PC-3 (cell line): ENCODE results near the gene IKZF1.

ENCODE experiments used
- EZH2 ChIP-seq: fragments of 300-600 bp; sonication (generic); IDR thresholded peaks from one replicate; pipeline ENCODE4 v1.6.1; 2017; ENCODE audit warnings: antibody characterized with exemption, mild to moderate bottlenecking, low read length; ENCODE audit not compliant: unreplicated experiment
- EZH2phosphoT487 ChIP-seq: fragments of 300-600 bp; sonication (generic); IDR thresholded peaks from 2 replicates; pipeline ENCODE4 v1.6.1; 2018; ENCODE audit warnings: mild to moderate bottlenecking, antibody characterized with exemption, low read length, borderline replicate concordance
- TF ChIP-seq, protein P1 (sequence below): fragments of 300-600 bp; sonication (generic); conservative IDR thresholded peaks from 2 replicates; pipeline ENCODE4 v1.5.1; 2017; ENCODE audit warnings: antibody characterized with exemption, low read depth, mild to moderate bottlenecking, low read length

DNA sequence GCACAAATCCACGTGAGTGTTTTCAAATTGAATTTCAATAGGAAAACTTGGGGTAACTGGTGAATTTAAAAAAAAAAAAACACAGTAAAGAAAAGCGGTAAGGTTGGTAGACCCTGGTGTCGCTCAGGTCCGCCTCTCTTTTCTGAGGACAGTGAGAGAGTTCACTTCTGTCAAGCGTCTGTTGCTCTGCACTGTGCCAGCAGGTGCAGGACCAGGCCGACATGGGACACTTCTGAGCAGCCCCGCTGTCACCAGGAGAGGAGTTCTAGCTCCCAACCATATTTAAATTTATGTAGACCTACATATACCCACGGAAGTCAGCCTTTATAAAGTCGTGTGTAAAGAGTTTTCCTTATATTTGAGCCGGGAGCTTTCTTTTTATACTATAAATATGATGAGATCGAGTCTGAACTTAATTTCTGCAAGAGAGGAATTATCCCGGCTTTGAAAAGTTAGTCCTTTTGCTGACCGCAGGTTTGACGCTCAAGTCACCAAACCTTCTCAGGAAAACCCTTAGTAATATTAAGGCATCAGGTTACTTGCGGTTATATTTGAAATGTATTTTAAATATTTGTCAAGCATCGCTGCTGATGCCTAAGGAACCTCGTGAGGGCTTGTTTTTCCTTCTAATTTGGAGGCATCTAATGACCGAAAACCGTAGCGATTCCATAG lies 531 bp downstream of the IKZF1 start:
- TF ChIP-seq, protein P1, sequence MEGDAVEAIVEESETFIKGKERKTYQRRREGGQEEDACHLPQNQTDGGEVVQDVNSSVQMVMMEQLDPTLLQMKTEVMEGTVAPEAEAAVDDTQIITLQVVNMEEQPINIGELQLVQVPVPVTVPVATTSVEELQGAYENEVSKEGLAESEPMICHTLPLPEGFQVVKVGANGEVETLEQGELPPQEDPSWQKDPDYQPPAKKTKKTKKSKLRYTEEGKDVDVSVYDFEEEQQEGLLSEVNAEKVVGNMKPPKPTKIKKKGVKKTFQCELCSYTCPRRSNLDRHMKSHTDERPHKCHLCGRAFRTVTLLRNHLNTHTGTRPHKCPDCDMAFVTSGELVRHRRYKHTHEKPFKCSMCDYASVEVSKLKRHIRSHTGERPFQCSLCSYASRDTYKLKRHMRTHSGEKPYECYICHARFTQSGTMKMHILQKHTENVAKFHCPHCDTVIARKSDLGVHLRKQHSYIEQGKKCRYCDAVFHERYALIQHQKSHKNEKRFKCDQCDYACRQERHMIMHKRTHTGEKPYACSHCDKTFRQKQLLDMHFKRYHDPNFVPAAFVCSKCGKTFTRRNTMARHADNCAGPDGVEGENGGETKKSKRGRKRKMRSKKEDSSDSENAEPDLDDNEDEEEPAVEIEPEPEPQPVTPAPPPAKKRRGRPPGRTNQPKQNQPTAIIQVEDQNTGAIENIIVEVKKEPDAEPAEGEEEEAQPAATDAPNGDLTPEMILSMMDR, result no peak
- TF ChIP-seq EZH2phosphoT487 (no peak), EZH2 (no peak)
